Duodenal mucosa (tissue), 2 donors: Measurements from ENCODE around the gene SRPK2.

Source experiments
- H3K27ac ChIP-seq: one replicate; pipeline ENCODE4 v1.7.0; 2013; ENCODE audit warnings: low read depth, low read length
- H3K27me3 ChIP-seq, 2 donors: one replicate each; pipeline ENCODE4 v1.7.0; 2013; ENCODE audit warnings: low read length in 2 of 2, control low read depth in 1 of 2; ENCODE audit not compliant: insufficient read depth in 2 of 2, control insufficient read depth in 1 of 2
- H3K36me3 ChIP-seq, 2 donors: one replicate each; pipeline ENCODE4 v1.7.0; 2013; ENCODE audit warnings: low read length in 2 of 2, control low read depth in 1 of 2; ENCODE audit not compliant: insufficient read depth in 2 of 2, control insufficient read depth in 1 of 2
- H3K4me1 ChIP-seq, 2 donors: one replicate each; pipeline ENCODE4 v1.7.0; 2013; ENCODE audit warnings: low read length in 2 of 2, control low read depth in 1 of 2; ENCODE audit not compliant: insufficient read depth in 2 of 2, control insufficient read depth in 1 of 2
- H3K4me3 ChIP-seq, 2 donors: one replicate each; pipeline ENCODE4 v1.7.0; 2013; ENCODE audit warnings: low read length in 2 of 2, low read depth in 1 of 2
- H3K9ac ChIP-seq, 2 donors: one replicate each; pipeline ENCODE4 v1.7.0; 2013; ENCODE audit warnings: low read length in 2 of 2, low read depth in 1 of 2
- H3K9me3 ChIP-seq, 2 donors: one replicate each; pipeline ENCODE4 v1.7.0; 2013; ENCODE audit warnings: low read length in 2 of 2, control low read depth in 1 of 2; ENCODE audit not compliant: control insufficient read depth in 1 of 2

The SRPK2 gene

GRCh38 chr7:105185290-105186010 is 203.3 kb downstream of the SRPK2 start:
- no peaks in the 10 kb centered on the region for H3K4me1 ChIP-seq
- no peak overlapping the region for H3K9ac ChIP-seq
- no peak overlapping the region for H3K4me3 ChIP-seq
- no peak overlapping the region for H3K27ac ChIP-seq
- H3K36me3 ChIP-seq: no peaks in the 10 kb centered on the region
- no peaks in the 10 kb centered on the region for H3K27me3 ChIP-seq
- H3K9me3 ChIP-seq: no peaks in the 10 kb centered on the region

DNA sequence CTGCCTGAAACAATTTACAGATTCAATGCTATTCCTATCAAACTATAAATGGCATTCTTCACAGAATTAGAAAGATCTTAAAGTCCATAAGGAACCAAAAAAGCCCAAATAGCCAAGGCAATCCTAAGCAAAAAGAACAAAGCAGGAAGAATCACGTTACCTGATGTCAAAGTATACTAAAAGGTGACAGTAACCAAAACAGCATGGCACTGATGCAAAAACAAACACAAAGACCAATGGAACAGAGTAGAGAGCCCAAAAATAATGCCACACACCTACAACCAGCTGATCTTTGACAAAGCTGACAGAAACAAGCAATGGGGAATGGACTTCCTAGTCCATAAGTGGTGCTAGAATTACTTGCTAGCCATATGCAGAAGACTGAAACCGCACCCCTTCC is 208.7 kb downstream of the SRPK2 start:
- Histone ChIP-seq H3K4me3 (no peak overlapping the region), H3K27ac (no peak overlapping the region), H3K9me3 (no peaks in the 10 kb centered on the region), H3K36me3 (no peaks in the 10 kb centered on the region), H3K27me3 (no peaks in the 10 kb centered on the region), H3K9ac (no peak overlapping the region), H3K4me1 (no peaks in the 10 kb centered on the region)

DNA sequence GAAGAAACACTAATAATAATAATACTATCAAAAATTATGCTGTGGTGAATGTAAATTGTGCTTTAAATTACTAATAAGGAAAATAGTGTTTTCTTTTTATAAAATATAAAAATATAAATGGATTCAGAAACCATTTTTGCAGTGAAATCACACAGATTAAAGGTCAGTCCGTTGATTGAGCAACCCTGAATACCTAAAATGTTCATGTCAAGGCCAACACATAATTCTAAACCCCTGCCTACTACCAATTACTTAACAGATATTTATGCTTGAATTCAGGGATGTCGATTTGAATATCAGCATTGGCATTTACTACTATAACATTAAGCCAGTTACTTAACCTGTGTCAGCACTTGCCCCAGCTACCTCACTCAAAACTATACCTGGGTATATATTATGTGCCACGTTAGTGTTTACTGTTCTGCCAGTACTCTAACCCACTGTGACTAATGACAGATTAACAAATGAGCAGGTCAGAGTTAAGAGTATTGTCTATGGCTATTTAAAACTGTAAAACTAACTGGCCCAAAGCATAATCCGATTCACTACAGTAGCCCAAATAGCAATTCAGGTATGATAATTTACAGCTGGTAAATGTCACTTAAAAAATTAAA is 209.7 kb downstream of the SRPK2 start:
- Histone ChIP-seq H3K9ac (no peak overlapping the region), H3K4me1 (no peaks in the 10 kb centered on the region), H3K4me3 (no peak overlapping the region), H3K27me3 (no peaks in the 10 kb centered on the region), H3K27ac (no peak overlapping the region), H3K36me3 (no peaks in the 10 kb centered on the region), H3K9me3 (no peaks in the 10 kb centered on the region)

GRCh38 chr7:105178177-105178576 is 210.5 kb downstream of the SRPK2 start:
- Histone ChIP-seq H3K9me3 (no peaks in the 10 kb centered on the region), H3K27ac (no peak overlapping the region), H3K4me3 (no peak overlapping the region), H3K27me3 (no peaks in the 10 kb centered on the region), H3K36me3 (no peaks in the 10 kb centered on the region), H3K4me1 (no peaks in the 10 kb centered on the region), H3K9ac (no peak overlapping the region)

DNA sequence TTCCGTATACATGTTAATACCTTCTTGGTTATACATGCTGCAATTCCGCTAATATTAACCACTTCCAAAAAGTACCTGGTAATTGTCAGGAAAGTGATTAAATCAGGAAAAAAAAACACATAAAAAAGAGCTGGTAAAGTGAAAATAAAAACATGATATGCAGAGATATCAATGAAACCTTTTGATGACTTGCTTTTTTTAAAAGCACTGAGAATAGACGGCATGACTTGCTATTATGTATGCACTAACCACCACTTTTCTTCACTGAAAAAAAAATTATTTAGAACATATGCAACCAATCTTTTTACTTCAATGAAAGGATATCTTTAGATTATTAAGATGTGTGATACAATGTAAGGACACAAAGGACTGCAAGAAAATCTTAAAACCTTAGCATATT is 211.7 kb downstream of the SRPK2 start:
- Histone ChIP-seq H3K9ac (no peak overlapping the region), H3K27me3 (no peaks in the 10 kb centered on the region), H3K9me3 (no peaks in the 10 kb centered on the region), H3K36me3 (no peaks in the 10 kb centered on the region), H3K27ac (no peak overlapping the region), H3K4me1 (no peaks in the 10 kb centered on the region), H3K4me3 (no peak overlapping the region)

DNA sequence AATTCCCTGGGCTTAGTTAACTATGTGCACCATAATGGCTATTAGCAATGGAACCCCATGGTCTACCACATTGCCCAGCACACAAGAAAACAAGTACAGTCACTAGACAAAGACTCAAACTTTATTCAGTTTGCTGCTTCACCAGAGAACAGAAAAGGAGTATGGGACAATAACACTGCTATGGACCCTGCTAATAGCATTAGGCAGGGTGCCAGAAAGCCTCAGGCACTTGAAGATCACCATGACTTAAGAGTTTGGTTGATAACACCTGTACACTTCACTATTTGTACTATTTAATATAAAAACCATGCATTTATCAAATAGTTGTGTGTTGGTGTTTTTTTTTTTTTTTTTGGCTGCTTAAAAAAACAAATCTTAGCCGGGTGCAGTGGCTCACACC is 215.1 kb downstream of the SRPK2 start:
- no peak overlapping the region for H3K9ac ChIP-seq
- no peaks in the 10 kb centered on the region for H3K9me3 ChIP-seq
- H3K27ac ChIP-seq: no peak overlapping the region
- H3K27me3 ChIP-seq: no peaks in the 10 kb centered on the region
- H3K36me3 ChIP-seq: no peaks in the 10 kb centered on the region
- no peak overlapping the region for H3K4me3 ChIP-seq
- no peaks in the 10 kb centered on the region for H3K4me1 ChIP-seq

GRCh38 chr7:105164751-105165150 is 224.0 kb downstream of the SRPK2 start:
- H3K27me3 ChIP-seq: no peaks in the 10 kb centered on the region
- peaks cover 13 to 17% of the 10 kb centered on the region in 2 donors for H3K36me3 ChIP-seq
- H3K27ac ChIP-seq: no peak overlapping the region

GRCh38 chr7:105163718-105164117 is 225.0 kb downstream of the SRPK2 start:
- Histone ChIP-seq H3K27me3 (no peaks in the 10 kb centered on the region), H3K4me1 (no peaks in the 10 kb centered on the region), H3K9me3 (no peaks in the 10 kb centered on the region), H3K4me3 (no peak overlapping the region), H3K36me3 (peaks cover 13 to 17% of the 10 kb centered on the region in 2 donors), H3K27ac (no peak overlapping the region), H3K9ac (no peak overlapping the region)

More at GRCh38 chr7:105164751-105165150, 224.0 kb downstream of the SRPK2 start:
- Histone ChIP-seq H3K9me3 (no peaks in the 10 kb centered on the region), H3K4me1 (no peaks in the 10 kb centered on the region), H3K9ac (no peak overlapping the region), H3K4me3 (no peak overlapping the region)

GRCh38 chr7:105161366-105161765 is 227.4 kb downstream of the SRPK2 start:
- Histone ChIP-seq H3K4me3 (no peak overlapping the region), H3K27ac (no peak overlapping the region), H3K9ac (no peak overlapping the region), H3K36me3 (peaks cover 9 to 17% of the 10 kb centered on the region in 2 donors), H3K4me1 (no peaks in the 10 kb centered on the region), H3K9me3 (no peaks in the 10 kb centered on the region), H3K27me3 (no peaks in the 10 kb centered on the region)

- Histone ChIP-seq H3K9ac (no peak overlapping the region), H3K27ac (no peak overlapping the region), H3K9me3 (no peaks in the 10 kb centered on the region), H3K36me3 (peaks cover 0 to 6% of the 10 kb centered on the region in 2 donors), H3K4me3 (no peak overlapping the region), H3K27me3 (no peaks in the 10 kb centered on the region), H3K4me1 (no peaks in the 10 kb centered on the region)
Observed at GRCh38 chr7:105157278-105157677, 231.4 kb downstream of the SRPK2 start.
